Lung (tissue), 12 donors: ENCODE data around the gene ADCY5. TPM values are rescaled to one million over a fixed set of nuclear protein-coding genes. Genes with fewer than 3 reads are reported as not detected.

Source experiments
- ATAC-seq: fragments of 200-7000 bp; cut with Tn5 transposase; one replicate; pipeline ENCODE4 v1.9.1; 2020; ENCODE audit warnings: moderate number of reproducible peaks; ENCODE audit not compliant: insufficient read depth, low FRiP score
- DNase-seq, 3 donors: peaks; one replicate each; pipeline ENCODE4 v3.0.0-alpha.2; 2013 to 2017
- H3K27ac ChIP-seq, 2 donors: one replicate each; pipeline ENCODE4 v1.5.1; 2013; ENCODE audit warnings: mild to moderate bottlenecking in 2 of 2, moderate library complexity in 2 of 2, control low read depth in 1 of 2, inconsistent platforms in 1 of 2, low read depth in 1 of 2, low read length in 1 of 2
- H3K27me3 ChIP-seq, 3 donors: one replicate each; pipeline ENCODE4 v1.5.1; 2013; ENCODE audit warnings: low read length in 2 of 3; ENCODE audit not compliant: control insufficient read depth in 3 of 3, insufficient read depth in 3 of 3
- H3K36me3 ChIP-seq, 4 donors: one replicate each; pipeline ENCODE4 v1.5.1; 2013; ENCODE audit warnings: low read length in 4 of 4, mild to moderate bottlenecking in 1 of 4, moderate library complexity in 1 of 4; ENCODE audit not compliant: control insufficient read depth in 4 of 4, insufficient read depth in 4 of 4
- H3K4me1 ChIP-seq, 5 donors: one replicate each; pipeline ENCODE4 v1.5.1; 2013; ENCODE audit warnings: low read length in 5 of 5, mild to moderate bottlenecking in 2 of 5, moderate library complexity in 1 of 5; ENCODE audit not compliant: control insufficient read depth in 5 of 5, insufficient read depth in 5 of 5
- H3K4me3 ChIP-seq: one replicate; pipeline ENCODE4 v1.5.1; 2013; ENCODE audit warnings: mild to moderate bottlenecking, control low read depth, moderate library complexity
- H3K9ac ChIP-seq, 2 donors: one replicate each; pipeline ENCODE4 v1.5.1; 2013; ENCODE audit warnings: low read length in 2 of 2, control low read depth in 1 of 2; ENCODE audit not compliant: insufficient read depth in 1 of 2
- H3K9me3 ChIP-seq, 4 donors: one replicate each; pipeline ENCODE4 v1.5.1; 2013; ENCODE audit warnings: low read length in 3 of 4, mild to moderate bottlenecking in 1 of 4, moderate library complexity in 1 of 4; ENCODE audit not compliant: control insufficient read depth in 4 of 4, insufficient read depth in 3 of 4
- CTCF ChIP-seq: IDR thresholded peaks from 2 replicates; pipeline ENCODE4 v1.5.1; 2012; ENCODE audit warnings: mild to moderate bottlenecking; ENCODE audit errors: control extremely low read depth, extremely low read depth
- WGBS, 2 donors: extraction: QIAGEN DNeasy Blood & Tissue Kit; methylation state at CpG; one replicate each; pipeline ENCODE4 v1.1.7; 2013; 5-methylcytosine and 5-hydroxymethylcytosine counted together
- polyA plus RNA-seq, 2 donors: library from polyadenylated mRNA; stranded (reverse); fragments of 200-250 nt; gene quantifications; one replicate each; pipeline ENCODE4 v1.2.1, GENCODE V29; 2013
- total RNA-seq, 2 donors: library from RNA; depleted of rRNA in 1 of 2; stranded (reverse); fragments of >200 nt in 1 of 2; gene quantifications; one replicate each; pipeline ENCODE4 v1.2.1, GENCODE V29; 2014 to 2021
- donor health status: control.
- donor health status: control.
- donor health status: Bipolar disorder and iron deficiency.
- donor health status: healthy.
- donor health status: DM: yes; HTN: yes; CAD: no.

Gene ADCY5
- total and polyA plus RNA-seq, 4 donors = 1.2 to 8.4 (median 2.4) TPM

GRCh38 chr3:123379041-123379830 lies 69.7 kb downstream of the ADCY5 start:
- 87 to 89% methylated on average over 11 of the region's 11 CpGs for WGBS, 2 donors
- H3K4me1 ChIP-seq = peaks cover 0 to 26% (median 19%) of the 10 kb centered on the region in 5 donors
- H3K36me3 ChIP-seq = no peaks in the 10 kb centered on the region
- no peak overlapping the region for H3K9ac ChIP-seq
- peak overlapping the region in 1 of 2 donors; percentile 38 for H3K27ac ChIP-seq
- H3K4me3 ChIP-seq = no peak overlapping the region
- peaks cover 0 to 1% (median 0%) of the 10 kb centered on the region in 4 donors for H3K9me3 ChIP-seq
- no peak for TF ChIP-seq CTCF
- H3K27me3 ChIP-seq = no peaks in the 10 kb centered on the region
- no peak for DNase-seq
- no peak for ATAC-seq

GRCh38 chr3:123378409-123378915 lies 70.4 kb downstream of the ADCY5 start:
- Histone ChIP-seq H3K36me3 (no peaks in the 10 kb centered on the region), H3K9ac (no peak overlapping the region), H3K27ac (peak overlapping the region in 1 of 2 donors; percentile 38), H3K4me3 (no peak overlapping the region), H3K27me3 (no peaks in the 10 kb centered on the region), H3K4me1 (peaks cover 0 to 23% (median 20%) of the 10 kb centered on the region in 5 donors), H3K9me3 (peaks cover 0 to 1% (median 0%) of the 10 kb centered on the region in 4 donors)
- no peak for ATAC-seq
- TF ChIP-seq CTCF = no peak
- WGBS, 2 donors = 87 to 91% methylated on average over 8 of the region's 8 CpGs
- DNase-seq = no peak

- H3K4me3 ChIP-seq = no peak overlapping the region
- TF ChIP-seq CTCF = no peak
- DNase-seq = peak in 1 of 3 donors; percentile 19
- H3K27ac ChIP-seq = peak overlapping the region in 1 of 2 donors; percentile 86
- no peaks in the 10 kb centered on the region for H3K36me3 ChIP-seq
- H3K9me3 ChIP-seq = peaks cover 0 to 1% (median 0%) of the 10 kb centered on the region in 4 donors
- no peaks in the 10 kb centered on the region for H3K27me3 ChIP-seq
- peaks cover 2 to 33% (median 24%) of the 10 kb centered on the region in 5 donors for H3K4me1 ChIP-seq
- H3K9ac ChIP-seq = no peak overlapping the region
- WGBS, 2 donors = 61 to 72% methylated on average over 2 of the region's 2 CpGs
- no peak for ATAC-seq
Measured at GRCh38 chr3:123377243-123377740, 71.6 kb downstream of the ADCY5 start.
